Liver (tissue), 9 donors: ENCODE measurements around the gene ELN. TPM values are rescaled to one million over a fixed set of nuclear protein-coding genes. Genes with fewer than 3 reads are reported as not detected.

Experiments used
- DNase-seq: peaks from one replicate; pipeline ENCODE4 v3.0.0-alpha.2; 2017; ENCODE audit warnings: low spot score
- H3K27ac ChIP-seq, 2 donors: one replicate each; pipeline ENCODE4 v1.7.0; 2013; ENCODE audit warnings: inconsistent platforms in 2 of 2, low read length in 2 of 2, control low read depth in 1 of 2, low read depth in 1 of 2, mild to moderate bottlenecking in 1 of 2
- H3K27me3 ChIP-seq, 4 donors: one replicate each; pipeline versions ENCODE4 v1.6.1 to v1.7.0; 2013; ENCODE audit warnings: low read length in 3 of 4, inconsistent platforms in 1 of 4, mild to moderate bottlenecking in 1 of 4, moderate library complexity in 1 of 4; ENCODE audit not compliant: control insufficient read depth in 4 of 4, insufficient read depth in 4 of 4
- H3K36me3 ChIP-seq, 4 donors: one replicate each; pipeline versions ENCODE4 v1.6.1 to v1.7.0; 2013; ENCODE audit warnings: low read length in 3 of 4, mild to moderate bottlenecking in 3 of 4, low read depth in 1 of 4, moderate library complexity in 1 of 4; ENCODE audit not compliant: control insufficient read depth in 4 of 4, insufficient read depth in 3 of 4
- H3K4me1 ChIP-seq, 4 donors: one replicate each; pipeline versions ENCODE4 v1.6.1 to v1.7.0; 2013; ENCODE audit warnings: low read length in 3 of 4, mild to moderate bottlenecking in 3 of 4, moderate library complexity in 1 of 4; ENCODE audit not compliant: control insufficient read depth in 4 of 4, insufficient read depth in 4 of 4
- H3K4me3 ChIP-seq, 3 donors: one replicate each; pipeline versions ENCODE4 v1.6.1 to v1.7.0; 2013; ENCODE audit warnings: low read length in 3 of 3, control low read depth in 1 of 3, low read depth in 1 of 3, mild to moderate bottlenecking in 1 of 3
- H3K9ac ChIP-seq, 2 donors: one replicate each; pipeline ENCODE4 v1.7.0; 2013; ENCODE audit warnings: low read length in 2 of 2, mild to moderate bottlenecking in 2 of 2, moderate library complexity in 2 of 2, control low read depth in 1 of 2, low read depth in 1 of 2
- H3K9me3 ChIP-seq, 4 donors: one replicate each; pipeline versions ENCODE4 v1.6.1 to v1.7.0; 2013; ENCODE audit warnings: low read length in 3 of 4; ENCODE audit not compliant: control insufficient read depth in 4 of 4
- ATF3 ChIP-seq: IDR thresholded peaks from 2 replicates; pipeline ENCODE4 v1.6.1; 2016; ENCODE audit warnings: antibody characterized with exemption
- CTCF ChIP-seq: fragments of 150-350 bp; IDR thresholded peaks from 2 replicates; pipeline ENCODE4 v1.5.1; 2017; ENCODE audit warnings: improper control_type of control experiment, low read depth, low read length; ENCODE audit not compliant: missing input control
- EGR1 ChIP-seq, 2 donors: IDR thresholded peaks; 2 replicates each; pipeline ENCODE4 v1.6.1; 2016 to 2018; ENCODE audit warnings: antibody characterized with exemption in 2 of 2, low read depth in 2 of 2
- FOXA1 ChIP-seq: IDR thresholded peaks from 2 replicates; pipeline ENCODE4 v1.6.1; 2016; ENCODE audit warnings: antibody characterized with exemption
- FOXA2 ChIP-seq: IDR thresholded peaks from 2 replicates; pipeline ENCODE4 v1.6.1; 2016; ENCODE audit warnings: antibody characterized with exemption
- HNF4A ChIP-seq, 2 donors: conservative IDR thresholded peaks; 2 replicates each; pipeline ENCODE4 v1.6.1; 2016; ENCODE audit warnings: antibody characterized with exemption in 2 of 2, mild to moderate bottlenecking in 2 of 2
- HNF4G ChIP-seq: IDR thresholded peaks from 2 replicates; pipeline ENCODE4 v1.6.1; 2016; ENCODE audit warnings: antibody characterized with exemption
- JUND ChIP-seq, 2 donors: IDR thresholded peaks; 2 replicates each; pipeline ENCODE4 v1.6.1; 2016; ENCODE audit warnings: antibody characterized with exemption in 2 of 2
- MAX ChIP-seq: IDR thresholded peaks from 2 replicates; pipeline ENCODE4 v1.6.1; 2016; ENCODE audit warnings: antibody characterized with exemption
- NR2F2 ChIP-seq: IDR thresholded peaks from 2 replicates; pipeline ENCODE4 v1.6.1; 2016; ENCODE audit warnings: antibody characterized with exemption
- RAD21 ChIP-seq, 2 donors: IDR thresholded peaks; 2 replicates each; pipeline ENCODE4 v1.6.1; 2016; ENCODE audit warnings: antibody characterized with exemption in 2 of 2, mild to moderate bottlenecking in 2 of 2
- REST ChIP-seq: IDR thresholded peaks from 2 replicates; pipeline ENCODE4 v1.6.1; 2016; ENCODE audit warnings: antibody characterized with exemption, mild to moderate bottlenecking
- RXRA ChIP-seq, 2 donors: IDR thresholded peaks; 2 replicates each; pipeline ENCODE4 v1.6.1; 2017 to 2018; ENCODE audit warnings: antibody characterized with exemption in 2 of 2, mild to moderate bottlenecking in 1 of 2
- SP1 ChIP-seq: IDR thresholded peaks from 2 replicates; pipeline ENCODE4 v1.6.1; 2018; ENCODE audit warnings: antibody characterized with exemption, mild to moderate bottlenecking
- TAF1 ChIP-seq: conservative IDR thresholded peaks from 2 replicates; pipeline ENCODE4 v1.6.1; 2016; ENCODE audit warnings: antibody characterized with exemption, mild to moderate bottlenecking
- YY1 ChIP-seq: IDR thresholded peaks from 2 replicates; pipeline ENCODE4 v1.6.1; 2016; ENCODE audit warnings: antibody characterized with exemption, mild to moderate bottlenecking
- ZBTB33 ChIP-seq: IDR thresholded peaks from 2 replicates; pipeline ENCODE4 v1.6.1; 2016; ENCODE audit warnings: antibody characterized with exemption
- WGBS: extraction: QIAGEN DNeasy Blood & Tissue Kit; methylation state at CpG from one replicate; pipeline ENCODE4 v1.1.7; 2013; 5-methylcytosine and 5-hydroxymethylcytosine counted together
- polyA plus RNA-seq, 2 donors: library from polyadenylated mRNA; stranded (reverse) in 1 of 2; unstranded in 1 of 2; fragments of 200-250 nt in 1 of 2; fragments of >200 nt in 1 of 2; fragmentation: Nextera tagmentation in 1 of 2; extraction: Ambion mirVana in 1 of 2; gene quantifications; one replicate each; pipeline versions ENCODE4 v1.2.1 to v1.2.3, GENCODE V29; 2013 to 2015
- total RNA-seq, 2 donors: library from RNA; depleted of rRNA; stranded (reverse); fragments of >200 nt; gene quantifications; one replicate each; pipeline ENCODE4 v1.2.3, GENCODE V29; 2014
- donor health status: healthy.
- donor health status: healthy.
- donor health status: healthy.
- donor health status: healthy.
- donor health status: healthy.

The ELN gene
- total and polyA plus RNA-seq, 4 donors = 2.7 to 16.3 (median 9.7) TPM

- Histone ChIP-seq H3K9me3 (no peaks in the 10 kb centered on the region), H3K4me1 (no peaks in the 10 kb centered on the region), H3K4me3 (no peak overlapping the region), H3K27ac (no peak overlapping the region), H3K27me3 (no peaks in the 10 kb centered on the region), H3K9ac (no peak overlapping the region), H3K36me3 (peaks cover 0 to 9% (median under 1%) of the 10 kb centered on the region in 4 donors)
- no peak for DNase-seq
- WGBS = 64% methylated on average over 16 of the region's 16 CpGs
- peak; percentile 31 for TF ChIP-seq CTCF
- peak in 1 of 2 donors; percentile 8 for TF ChIP-seq HNF4A (conservative IDR thresholded peaks at IDR 0.05)
- no peak for TF ChIP-seq FOXA2
- TF ChIP-seq SP1 = no peak
- peak in 1 of 2 donors; percentile 35 for TF ChIP-seq RXRA (IDR thresholded peaks at IDR 0.05)
- no peak for TF ChIP-seq FOXA1
- TF ChIP-seq RAD21 (IDR thresholded peaks at IDR 0.05) = peak; percentile 49 to 72
These were observed 23.8 kb downstream of the ELN start for GRCh38 chr7:74051629-74052410.

GRCh38 chr7:74052628-74053027 is 24.7 kb downstream of the ELN start:
- no peak overlapping the region for H3K9ac ChIP-seq
- 84% methylated on average over 1 of the region's 1 CpG for WGBS
- no peaks in the 10 kb centered on the region for H3K4me1 ChIP-seq
- TF ChIP-seq FOXA2 (no peak), RXRA (IDR thresholded peaks at IDR 0.05) (no peak), HNF4G (no peak), EGR1 (IDR thresholded peaks at IDR 0.05; ENCODE audit: low read depth in 2 of 2) (no peak), REST (no peak), JUND (IDR thresholded peaks at IDR 0.05) (no peak), YY1 (no peak), TAF1 (no peak), MAX (no peak), NR2F2 (no peak), HNF4A (conservative IDR thresholded peaks at IDR 0.05) (no peak), ZBTB33 (no peak), ATF3 (no peak), CTCF (no peak)
- H3K9me3 ChIP-seq = no peaks in the 10 kb centered on the region
- no peaks in the 10 kb centered on the region for H3K27me3 ChIP-seq
- no peak for DNase-seq
- no peak overlapping the region for H3K4me3 ChIP-seq
- H3K36me3 ChIP-seq = peaks cover 0 to 5% (median under 1%) of the 10 kb centered on the region in 4 donors
- no peak overlapping the region for H3K27ac ChIP-seq
